OCI-LY3 (cell line): ENCODE measurements around the gene SCN4A.

Experiments used
- H2AFZ ChIP-seq: fragments of 200-600, 300-600 bp; shearing (Covaris generic); 2 replicates; pipeline ENCODE4 v1.6.0; 2014; ENCODE audit warnings: antibody characterized with exemption, low read depth, low read length
- H3K27ac ChIP-seq: fragments of 200-600, 300-600 bp; sonication (generic); 2 replicates; pipeline ENCODE4 v1.5.1; 2014; ENCODE audit warnings: mild to moderate bottlenecking, low read length, moderate library complexity, mixed read lengths
- H3K27me3 ChIP-seq: fragments of 200-600, 300-600 bp; sonication (generic); 2 replicates; pipeline ENCODE4 v1.6.1; 2014; ENCODE audit warnings: low read depth, low read length, mixed read lengths
- H3K36me3 ChIP-seq: fragments of 200-600, 300-600 bp; sonication (generic); replicated peaks from 2 replicates; pipeline ENCODE3; 2014; ENCODE audit warnings: low read depth, low read length, mixed read lengths
- H3K4me1 ChIP-seq: fragments of 300-600, 200-600 bp; sonication (generic); 2 replicates; pipeline ENCODE4 v1.6.1; 2014; ENCODE audit warnings: low read length, mixed read lengths
- H3K4me2 ChIP-seq: fragments of 200-600, 300-600 bp; sonication (generic); 2 replicates; pipeline ENCODE4 v1.6.1; 2014; ENCODE audit warnings: low read length, mixed read lengths
- H3K4me3 ChIP-seq: fragments of 300-600, 200-600 bp; sonication (generic); 2 replicates; pipeline ENCODE4 v1.5.1; 2014; ENCODE audit warnings: antibody characterized with exemption, mild to moderate bottlenecking, low read length, moderate library complexity
- H3K79me2 ChIP-seq: fragments of 300-600, 200-600 bp; shearing (Covaris generic); 2 replicates; pipeline ENCODE4 v1.6.1; 2014; ENCODE audit warnings: mild to moderate bottlenecking, low read length, mixed read lengths
- H3K9ac ChIP-seq: fragments of 300-600, 200-600 bp; shearing (Covaris generic); 2 replicates; pipeline ENCODE4 v1.6.0; 2014; ENCODE audit warnings: mild to moderate bottlenecking, low read length, moderate library complexity
- H3K9me3 ChIP-seq: fragments of 200-600, 300-600 bp; shearing (Covaris generic); 2 replicates; pipeline ENCODE4 v1.6.1; 2014; ENCODE audit warnings: low read length, mixed read lengths; ENCODE audit not compliant: insufficient read depth
- H4K20me1 ChIP-seq: fragments of 200-600, 300-600 bp; sonication (generic); 2 replicates; pipeline ENCODE4 v1.6.1; 2016; ENCODE audit warnings: low read length, mixed read lengths; ENCODE audit not compliant: insufficient read depth
- CTCF ChIP-seq: fragments of 200-600, 300-600 bp; sonication (generic); IDR thresholded peaks from 2 replicates; pipeline ENCODE4 v1.5.1; 2014; ENCODE audit warnings: antibody characterized with exemption, low read length, low read depth
- EZH2phosphoT487 ChIP-seq: fragments of 200-600 bp; shearing (Covaris generic); IDR thresholded peaks from 2 replicates; pipeline ENCODE4 v1.6.1; 2018; ENCODE audit warnings: antibody characterized with exemption, mixed run types, low read depth

The SCN4A gene

GRCh38 chr17:63978272-63979200 is 5.8 kb upstream of the SCN4A start:
- Histone ChIP-seq H3K9me3 (0 out of 2 replicates have a peak, but pooled peaks cover 6% of the 10 kb centered on the region), H3K4me1 (no peaks in the 10 kb centered on the region), H3K4me3 (no peak overlapping the region), H4K20me1 (no peaks in the 10 kb centered on the region), H2AFZ (no peak overlapping the region), H3K27ac (no peak overlapping the region), H3K4me2 (no peak overlapping the region), H3K27me3 (peaks cover 35% of the 10 kb centered on the region), H3K79me2 (no peaks in the 10 kb centered on the region), H3K36me3 (no peaks in the 10 kb centered on the region), H3K9ac (no peak overlapping the region)
- no peak for TF ChIP-seq EZH2phosphoT487

DNA sequence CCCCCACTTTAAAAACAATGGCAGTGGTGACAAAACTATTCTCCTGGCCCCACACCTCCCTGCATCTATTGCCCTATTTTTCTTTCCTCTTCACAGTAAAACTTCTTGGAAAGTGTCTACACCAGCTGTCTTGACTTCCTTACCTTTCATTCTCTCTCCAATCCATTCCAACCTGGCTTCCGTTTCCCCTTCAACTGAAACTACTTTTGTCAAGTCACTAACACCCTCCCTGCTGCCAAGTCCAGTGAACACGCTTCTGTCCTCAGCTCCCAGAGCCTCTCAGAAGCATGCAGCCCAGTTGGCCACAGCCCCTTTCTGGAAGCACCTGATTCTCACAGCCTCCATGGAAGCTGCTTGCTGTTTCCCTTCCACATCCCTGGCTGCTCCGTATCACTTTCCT is 4.0 kb upstream of the SCN4A start:
- Histone ChIP-seq H3K9me3 (0 out of 2 replicates have a peak, but pooled peaks cover 1% of the 10 kb centered on the region), H3K4me3 (no peak overlapping the region), H3K27ac (no peak overlapping the region), H4K20me1 (no peaks in the 10 kb centered on the region), H3K4me1 (no peaks in the 10 kb centered on the region), H3K27me3 (peaks cover 35% of the 10 kb centered on the region), H2AFZ (no peak overlapping the region), H3K36me3 (no peaks in the 10 kb centered on the region), H3K79me2 (no peaks in the 10 kb centered on the region), H3K4me2 (no peak overlapping the region), H3K9ac (no peak overlapping the region)
- TF ChIP-seq CTCF (no peak), EZH2phosphoT487 (no peak)

DNA sequence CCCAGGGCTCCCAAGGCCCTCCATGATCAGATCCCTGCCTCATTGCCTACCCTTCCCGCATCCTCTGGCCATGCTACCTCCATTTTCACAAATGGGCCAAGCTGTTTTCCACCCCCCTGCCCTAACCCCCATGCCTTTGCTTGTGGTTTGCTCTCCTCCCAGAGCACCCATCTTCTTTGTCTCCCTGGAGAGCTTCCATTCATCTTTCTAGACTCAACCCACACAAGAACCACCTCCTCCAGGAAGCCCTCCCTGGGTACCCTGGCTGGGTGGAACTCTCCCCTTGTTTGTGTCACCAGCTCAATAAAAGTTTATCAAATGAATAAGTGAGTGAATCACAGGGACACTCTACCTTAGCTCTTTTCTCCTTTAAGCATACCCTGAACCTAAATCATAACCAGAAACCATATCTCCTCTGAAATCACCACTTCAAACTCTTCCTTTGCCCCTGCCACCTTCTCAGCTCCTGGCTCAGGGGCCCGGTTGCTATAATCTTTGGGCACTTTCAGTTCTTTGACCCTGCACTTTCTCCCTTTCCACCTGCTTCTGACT is 2.9 kb upstream of the SCN4A start:
- H3K9ac ChIP-seq = no peak overlapping the region
- no peaks in the 10 kb centered on the region for H3K36me3 ChIP-seq
- H4K20me1 ChIP-seq = no peaks in the 10 kb centered on the region
- TF ChIP-seq CTCF (no peak), EZH2phosphoT487 (no peak)
- H3K4me3 ChIP-seq = no peak overlapping the region
- H3K9me3 ChIP-seq = no peaks in the 10 kb centered on the region
- H3K79me2 ChIP-seq = no peaks in the 10 kb centered on the region
- peaks cover 35% of the 10 kb centered on the region for H3K27me3 ChIP-seq
- no peak overlapping the region for H3K27ac ChIP-seq
- no peak overlapping the region for H2AFZ ChIP-seq
- no peak overlapping the region for H3K4me2 ChIP-seq
- H3K4me1 ChIP-seq = no peaks in the 10 kb centered on the region

GRCh38 chr17:63974594-63975192 is 2.0 kb upstream of the SCN4A start:
- Histone ChIP-seq H2AFZ (no peak overlapping the region), H3K27me3 (peaks cover 35% of the 10 kb centered on the region), H3K79me2 (no peaks in the 10 kb centered on the region), H3K4me1 (no peaks in the 10 kb centered on the region), H3K9ac (no peak overlapping the region), H4K20me1 (no peaks in the 10 kb centered on the region), H3K4me3 (no peak overlapping the region), H3K27ac (no peak overlapping the region), H3K36me3 (no peaks in the 10 kb centered on the region), H3K4me2 (no peak overlapping the region), H3K9me3 (no peaks in the 10 kb centered on the region)
- TF ChIP-seq EZH2phosphoT487 (no peak), CTCF (no peak)
